Measurements from ENCODE around the gene ZNF512. TPM values are rescaled to one million over a fixed set of nuclear protein-coding genes. Genes with fewer than 3 reads are reported as not detected.
A peak's percentile ranks its signal among the peaks of the same experiment; 100 is the strongest.

The ZNF512 gene
- total and polyA plus RNA-seq, 4 donors, result 10.5 to 64.9 (median 18.6) TPM

- Histone ChIP-seq H3K27me3 (ENCODE audit: control insufficient read depth in 3 of 3, insufficient read depth in 3 of 3, low read length in 2 of 3) (peaks cover 0 to 4% (median 0%) of the 10 kb centered on the region in 3 donors), H3K27ac (ENCODE audit: low read depth in 1 of 2, low read length in 1 of 2) (no peak overlapping the region), H3K4me3 (no peak overlapping the region), H3K4me1 (ENCODE audit: control insufficient read depth in 5 of 5, insufficient read depth in 5 of 5, low read length in 5 of 5) (no peaks in the 10 kb centered on the region), H3K36me3 (ENCODE audit: control insufficient read depth in 4 of 4, insufficient read depth in 4 of 4, low read length in 4 of 4) (no peaks in the 10 kb centered on the region), H3K9ac (ENCODE audit: insufficient read depth in 1 of 2, low read length in 2 of 2) (no peak overlapping the region), H3K9me3 (ENCODE audit: control insufficient read depth in 4 of 4, insufficient read depth in 3 of 4, low read length in 3 of 4) (peaks cover 0 to 19% (median 9%) of the 10 kb centered on the region in 4 donors)
- DNase-seq (no peak), ATAC-seq (ENCODE audit: insufficient read depth, low FRiP score) (no peak)
- TF ChIP-seq, protein P1, sequence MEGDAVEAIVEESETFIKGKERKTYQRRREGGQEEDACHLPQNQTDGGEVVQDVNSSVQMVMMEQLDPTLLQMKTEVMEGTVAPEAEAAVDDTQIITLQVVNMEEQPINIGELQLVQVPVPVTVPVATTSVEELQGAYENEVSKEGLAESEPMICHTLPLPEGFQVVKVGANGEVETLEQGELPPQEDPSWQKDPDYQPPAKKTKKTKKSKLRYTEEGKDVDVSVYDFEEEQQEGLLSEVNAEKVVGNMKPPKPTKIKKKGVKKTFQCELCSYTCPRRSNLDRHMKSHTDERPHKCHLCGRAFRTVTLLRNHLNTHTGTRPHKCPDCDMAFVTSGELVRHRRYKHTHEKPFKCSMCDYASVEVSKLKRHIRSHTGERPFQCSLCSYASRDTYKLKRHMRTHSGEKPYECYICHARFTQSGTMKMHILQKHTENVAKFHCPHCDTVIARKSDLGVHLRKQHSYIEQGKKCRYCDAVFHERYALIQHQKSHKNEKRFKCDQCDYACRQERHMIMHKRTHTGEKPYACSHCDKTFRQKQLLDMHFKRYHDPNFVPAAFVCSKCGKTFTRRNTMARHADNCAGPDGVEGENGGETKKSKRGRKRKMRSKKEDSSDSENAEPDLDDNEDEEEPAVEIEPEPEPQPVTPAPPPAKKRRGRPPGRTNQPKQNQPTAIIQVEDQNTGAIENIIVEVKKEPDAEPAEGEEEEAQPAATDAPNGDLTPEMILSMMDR (IDR thresholded peaks at IDR 0.05; ENCODE audit: control extremely low read depth, extremely low read depth), result no peak
- 87 to 98% methylated on average over 1 of the region's 1 CpG for WGBS, 2 donors
Observed at GRCh38 chr2:27571681-27572080, 11.2 kb upstream of the ZNF512 start.

DNA sequence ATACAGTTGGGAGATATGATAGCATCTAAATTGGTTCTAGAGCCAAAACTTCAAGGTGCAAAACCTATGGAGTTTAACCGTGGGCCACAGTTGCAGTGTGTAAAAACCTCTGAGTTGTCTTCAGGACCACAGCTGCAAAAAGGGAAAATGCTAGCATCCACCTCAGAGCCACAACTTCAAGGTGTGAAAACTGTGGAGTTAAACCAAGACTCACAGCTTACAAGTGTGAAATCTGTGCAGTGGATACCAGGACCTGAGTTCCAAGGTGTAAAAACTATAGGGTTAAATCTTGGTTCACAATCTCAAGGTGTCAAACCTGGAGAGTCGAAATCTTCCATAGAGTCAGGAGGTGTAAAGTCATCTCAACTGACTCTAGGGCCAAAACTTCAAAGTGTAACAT lies 10.4 kb upstream of the ZNF512 start:
- no peak overlapping the region for H3K27ac ChIP-seq (ENCODE audit: low read depth in 1 of 2, low read length in 1 of 2)
- peaks cover 0 to 25% (median 14%) of the 10 kb centered on the region in 4 donors for H3K9me3 ChIP-seq (ENCODE audit: control insufficient read depth in 4 of 4, insufficient read depth in 3 of 4, low read length in 3 of 4)
- WGBS, 2 donors, result 73 to 88% methylated on average over 2 of the region's 2 CpGs
- TF ChIP-seq, protein P1 (IDR thresholded peaks at IDR 0.05; ENCODE audit: control extremely low read depth, extremely low read depth), result no peak
- H3K9ac ChIP-seq (ENCODE audit: insufficient read depth in 1 of 2, low read length in 2 of 2), result no peak overlapping the region
- no peak for ATAC-seq (ENCODE audit: insufficient read depth, low FRiP score)
- peaks cover 0 to 4% (median 0%) of the 10 kb centered on the region in 3 donors for H3K27me3 ChIP-seq (ENCODE audit: control insufficient read depth in 3 of 3, insufficient read depth in 3 of 3, low read length in 2 of 3)
- no peak overlapping the region for H3K4me3 ChIP-seq
- no peaks in the 10 kb centered on the region for H3K36me3 ChIP-seq (ENCODE audit: control insufficient read depth in 4 of 4, insufficient read depth in 4 of 4, low read length in 4 of 4)
- no peak for DNase-seq
- H3K4me1 ChIP-seq (ENCODE audit: control insufficient read depth in 5 of 5, insufficient read depth in 5 of 5, low read length in 5 of 5), result no peaks in the 10 kb centered on the region

DNA sequence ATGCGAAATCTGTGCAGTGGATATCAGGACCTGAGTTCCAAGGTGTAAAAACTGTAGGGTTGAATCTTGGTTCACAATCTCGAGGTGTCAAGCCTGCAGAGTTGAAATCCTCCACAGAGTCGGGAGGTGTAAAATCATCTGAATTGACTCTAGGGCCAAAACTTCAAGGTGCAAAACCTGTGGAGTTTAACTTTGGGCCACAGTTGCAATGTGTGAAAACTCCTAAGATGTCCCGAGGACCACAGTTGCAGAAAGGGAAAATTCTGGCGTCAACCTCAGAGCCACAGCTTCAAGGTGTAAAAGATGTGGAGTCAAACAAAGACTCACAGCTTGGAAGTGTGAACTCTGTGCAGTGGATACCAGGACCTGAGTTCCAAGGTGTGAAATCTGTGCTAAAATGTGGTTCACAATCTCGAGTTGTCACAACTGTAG lies 9.8 kb upstream of the ZNF512 start:
- Histone ChIP-seq H3K36me3 (ENCODE audit: control insufficient read depth in 4 of 4, insufficient read depth in 4 of 4, low read length in 4 of 4) (no peaks in the 10 kb centered on the region), H3K27ac (ENCODE audit: low read depth in 1 of 2, low read length in 1 of 2) (no peak overlapping the region), H3K9me3 (ENCODE audit: control insufficient read depth in 4 of 4, insufficient read depth in 3 of 4, low read length in 3 of 4) (peaks cover 0 to 31% (median 14%) of the 10 kb centered on the region in 4 donors), H3K27me3 (ENCODE audit: control insufficient read depth in 3 of 3, insufficient read depth in 3 of 3, low read length in 2 of 3) (peaks cover 0 to 4% (median 0%) of the 10 kb centered on the region in 3 donors), H3K4me1 (ENCODE audit: control insufficient read depth in 5 of 5, insufficient read depth in 5 of 5, low read length in 5 of 5) (no peaks in the 10 kb centered on the region), H3K4me3 (no peak overlapping the region), H3K9ac (ENCODE audit: insufficient read depth in 1 of 2, low read length in 2 of 2) (no peak overlapping the region)
- DNase-seq (no peak), ATAC-seq (ENCODE audit: insufficient read depth, low FRiP score) (no peak)
- WGBS, 2 donors, result 67 to 78% methylated on average over 6 of the region's 6 CpGs
- TF ChIP-seq, protein P1 (IDR thresholded peaks at IDR 0.05; ENCODE audit: control extremely low read depth, extremely low read depth), result no peak

- Histone ChIP-seq H3K4me3 (no peak overlapping the region), H3K4me1 (ENCODE audit: control insufficient read depth in 5 of 5, insufficient read depth in 5 of 5, low read length in 5 of 5) (no peaks in the 10 kb centered on the region), H3K27me3 (ENCODE audit: control insufficient read depth in 3 of 3, insufficient read depth in 3 of 3, low read length in 2 of 3) (no peaks in the 10 kb centered on the region), H3K27ac (ENCODE audit: low read depth in 1 of 2, low read length in 1 of 2) (no peak overlapping the region), H3K9me3 (ENCODE audit: control insufficient read depth in 4 of 4, insufficient read depth in 3 of 4, low read length in 3 of 4) (peaks cover 0 to 36% (median 13%) of the 10 kb centered on the region in 4 donors), H3K9ac (ENCODE audit: insufficient read depth in 1 of 2, low read length in 2 of 2) (no peak overlapping the region), H3K36me3 (ENCODE audit: control insufficient read depth in 4 of 4, insufficient read depth in 4 of 4, low read length in 4 of 4) (no peaks in the 10 kb centered on the region)
- ATAC-seq (ENCODE audit: insufficient read depth, low FRiP score), result no peak
- DNase-seq, result peak in 2 of 3 donors; percentile 5 to 9
- TF ChIP-seq, protein P1 (IDR thresholded peaks at IDR 0.05; ENCODE audit: control extremely low read depth, extremely low read depth), result no peak
- 74 to 77% methylated on average over 3 of the region's 3 CpGs for WGBS, 2 donors
Observed at GRCh38 chr2:27573452-27573851, 9.4 kb upstream of the ZNF512 start.

All from lung (tissue), 12 donors.